ENCODE data around the gene ZNF578. TPM values are rescaled to one million over a fixed set of nuclear protein-coding genes. Genes with fewer than 3 reads are reported as not detected.

ZNF578 gene
- total and polyA plus RNA-seq, 9 of the 15 experiments (the other 6 are each of a cell fraction or from before 2014, with no cell fraction given) = 0.05 to 0.29 (median 0.15) TPM

DNA sequence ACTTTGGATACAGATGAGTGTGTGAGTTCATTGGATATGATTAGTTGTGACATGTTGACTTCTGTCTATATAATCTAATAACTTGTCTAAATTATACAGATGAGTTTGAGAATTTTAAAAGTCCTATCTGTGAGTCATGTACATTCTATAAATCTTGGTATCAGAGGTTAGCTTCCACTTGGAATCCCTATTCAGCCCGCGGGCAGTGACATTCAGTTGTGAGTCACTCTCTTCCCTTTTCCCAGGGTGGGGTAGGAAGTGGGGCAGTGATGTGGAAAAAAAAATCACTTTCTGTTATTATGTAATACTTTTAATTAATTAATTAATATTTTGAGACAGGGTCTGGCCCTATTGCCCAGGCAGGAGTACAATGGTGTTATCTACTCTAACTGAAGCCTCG is 41.2 kb downstream of the ZNF578 start (continued):
- TF ChIP-seq, protein P1, sequence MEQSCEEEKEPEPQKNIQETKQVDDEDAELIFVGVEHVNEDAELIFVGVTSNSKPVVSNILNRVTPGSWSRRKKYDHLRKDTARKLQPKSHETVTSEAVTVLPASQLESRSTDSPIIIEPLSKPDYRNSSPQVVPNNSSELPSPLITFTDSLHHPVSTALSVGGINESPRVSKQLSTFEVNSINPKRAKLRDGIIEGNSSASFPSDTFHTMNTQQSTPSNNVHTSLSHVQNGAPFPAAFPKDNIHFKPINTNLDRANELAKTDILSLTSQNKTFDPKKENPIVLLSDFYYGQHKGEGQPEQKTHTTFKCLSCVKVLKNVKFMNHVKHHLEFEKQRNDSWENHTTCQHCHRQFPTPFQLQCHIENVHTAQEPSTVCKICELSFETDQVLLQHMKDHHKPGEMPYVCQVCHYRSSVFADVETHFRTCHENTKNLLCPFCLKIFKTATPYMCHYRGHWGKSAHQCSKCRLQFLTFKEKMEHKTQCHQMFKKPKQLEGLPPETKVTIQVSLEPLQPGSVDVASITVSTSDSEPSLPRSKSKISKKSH (CRISPR knock-in tag; IDR thresholded peaks at IDR 0.05) = no peak
- no peak for TF ChIP-seq KDM2B (CRISPR knock-in tag; IDR thresholded peaks at IDR 0.05)

DNA sequence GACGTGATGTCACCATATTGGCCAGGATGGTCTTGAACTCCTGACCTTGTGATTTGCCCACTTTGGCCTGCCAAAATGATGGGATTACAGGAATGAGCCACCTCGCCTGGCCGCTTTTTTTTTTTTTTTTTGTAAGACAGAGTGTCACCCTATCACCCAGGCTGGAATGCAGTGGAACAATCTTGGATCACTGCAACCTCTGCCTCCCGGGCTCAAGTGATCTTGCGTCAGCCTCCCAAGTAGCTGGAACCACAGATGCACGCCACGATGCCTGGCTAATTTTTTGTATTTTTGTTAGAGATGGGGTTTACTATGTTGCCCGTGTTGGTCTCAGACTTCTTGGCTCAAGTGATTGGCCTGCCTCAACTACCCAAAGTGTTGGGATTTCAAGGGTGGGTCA is 45.2 kb downstream of the ZNF578 start:
- no peak for FAIRE-seq
- H3K4me2 ChIP-seq (ENCODE audit: insufficient read depth, low read length) = no peak overlapping the region
- no peaks in the 10 kb centered on the region for H3K27me3 ChIP-seq (ENCODE audit: control insufficient read depth in 2 of 2, insufficient read depth in 2 of 2, low read length in 2 of 2)
- ChIA-PET POLR2A (interaction anchor here (0.8 kb wide), 1 partner anchor 280 kb away, joined by 4 read pairs; no protein-coding TSS in a partner anchor), CTCF (ENCODE audit: low intra/inter-chr PET ratio) (no interaction called here)
- no peak overlapping the region for H3K4me3 ChIP-seq
- no peak overlapping the region for H3K27ac ChIP-seq (ENCODE audit: extremely low read depth, low read depth, low read length)
- intact Hi-C loops (cut with micrococcal nuclease) = no loop called here
- DNase-seq (ENCODE audit: extremely low read depth in 1 of 4, low spot score in 3 of 4) = no peak
- H3K36me3 ChIP-seq (ENCODE audit: control insufficient read depth, insufficient read depth, low read length) = no peaks in the 10 kb centered on the region
- H3K9me1 ChIP-seq (ENCODE audit: control insufficient read depth, insufficient read depth, low read length) = no peaks in the 10 kb centered on the region
- no peaks in the 10 kb centered on the region for H3K79me2 ChIP-seq (ENCODE audit: control insufficient read depth, insufficient read depth, low read length)
- no peaks in the 10 kb centered on the region for H4K20me1 ChIP-seq (replicated peaks; ENCODE audit: control insufficient read depth, insufficient read depth, low read length)
- ATAC-seq = no peak
- in situ Hi-C loops (cut with MboI) = no loop called here
- BruUV-seq (replicated peaks) = no TSS peak
- no peaks in the 10 kb centered on the region for H3K4me1 ChIP-seq (replicated peaks in 1 of 2; ENCODE audit: control insufficient read depth in 2 of 2, insufficient read depth in 2 of 2, low read length in 2 of 2)
- no peak overlapping the region for H2AFZ ChIP-seq (ENCODE audit: low read depth, low read length)
- H3K9me3 ChIP-seq (replicated peaks; ENCODE audit: control insufficient read depth, insufficient read depth, low read depth, low read length) = no peaks in the 10 kb centered on the region
- no peak overlapping the region for H3K9ac ChIP-seq (ENCODE audit: insufficient read depth in 1 of 2, low read depth in 2 of 2, low read length in 2 of 2)
- 4% methylated on average over 7 of the region's 8 CpGs for WGBS (ENCODE audit: insufficient coverage, low coverage, missing lambda C conversion rate)
- TF ChIP-seq, protein P2, sequence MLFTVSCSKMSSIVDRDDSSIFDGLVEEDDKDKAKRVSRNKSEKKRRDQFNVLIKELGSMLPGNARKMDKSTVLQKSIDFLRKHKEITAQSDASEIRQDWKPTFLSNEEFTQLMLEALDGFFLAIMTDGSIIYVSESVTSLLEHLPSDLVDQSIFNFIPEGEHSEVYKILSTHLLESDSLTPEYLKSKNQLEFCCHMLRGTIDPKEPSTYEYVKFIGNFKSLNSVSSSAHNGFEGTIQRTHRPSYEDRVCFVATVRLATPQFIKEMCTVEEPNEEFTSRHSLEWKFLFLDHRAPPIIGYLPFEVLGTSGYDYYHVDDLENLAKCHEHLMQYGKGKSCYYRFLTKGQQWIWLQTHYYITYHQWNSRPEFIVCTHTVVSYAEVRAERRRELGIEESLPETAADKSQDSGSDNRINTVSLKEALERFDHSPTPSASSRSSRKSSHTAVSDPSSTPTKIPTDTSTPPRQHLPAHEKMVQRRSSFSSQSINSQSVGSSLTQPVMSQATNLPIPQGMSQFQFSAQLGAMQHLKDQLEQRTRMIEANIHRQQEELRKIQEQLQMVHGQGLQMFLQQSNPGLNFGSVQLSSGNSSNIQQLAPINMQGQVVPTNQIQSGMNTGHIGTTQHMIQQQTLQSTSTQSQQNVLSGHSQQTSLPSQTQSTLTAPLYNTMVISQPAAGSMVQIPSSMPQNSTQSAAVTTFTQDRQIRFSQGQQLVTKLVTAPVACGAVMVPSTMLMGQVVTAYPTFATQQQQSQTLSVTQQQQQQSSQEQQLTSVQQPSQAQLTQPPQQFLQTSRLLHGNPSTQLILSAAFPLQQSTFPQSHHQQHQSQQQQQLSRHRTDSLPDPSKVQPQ (CRISPR knock-in tag; IDR thresholded peaks at IDR 0.05; ENCODE audit: borderline replicate concordance) = no peak
- TF ChIP-seq TAF15 (IDR thresholded peaks at IDR 0.05; ENCODE audit: low read depth, low read length) (no peak), MCM3 (IDR thresholded peaks at IDR 0.05) (no peak), MTA3 (IDR thresholded peaks at IDR 0.05; ENCODE audit: borderline replicate concordance) (no peak), MEF2A (IDR thresholded peaks at IDR 0.05; ENCODE audit: control insufficient read depth, low read depth, low read length) (no peak), FOXJ2 (tag; IDR thresholded peaks at IDR 0.05) (no peak), DNMT1 (IDR thresholded peaks at IDR 0.05) (no peak), NCOA4 (IDR thresholded peaks at IDR 0.05; ENCODE audit: partially characterized antibody) (no peak), KLF1 (tag; IDR thresholded peaks at IDR 0.05) (no peak), YY1 (IDR thresholded peaks at IDR 0.05; ENCODE audit: borderline replicate concordance in 1 of 3, control insufficient read depth in 1 of 3, extremely low read depth in 1 of 3, insufficient read depth in 3 of 3, insufficient read length in 1 of 3, insufficient replicate concordance in 2 of 3, low read depth in 1 of 3, low read length in 2 of 3) (no peak), CBFB (CRISPR knock-in tag; IDR thresholded peaks at IDR 0.05) (no peak)
- TF ChIP-seq, protein P3, sequence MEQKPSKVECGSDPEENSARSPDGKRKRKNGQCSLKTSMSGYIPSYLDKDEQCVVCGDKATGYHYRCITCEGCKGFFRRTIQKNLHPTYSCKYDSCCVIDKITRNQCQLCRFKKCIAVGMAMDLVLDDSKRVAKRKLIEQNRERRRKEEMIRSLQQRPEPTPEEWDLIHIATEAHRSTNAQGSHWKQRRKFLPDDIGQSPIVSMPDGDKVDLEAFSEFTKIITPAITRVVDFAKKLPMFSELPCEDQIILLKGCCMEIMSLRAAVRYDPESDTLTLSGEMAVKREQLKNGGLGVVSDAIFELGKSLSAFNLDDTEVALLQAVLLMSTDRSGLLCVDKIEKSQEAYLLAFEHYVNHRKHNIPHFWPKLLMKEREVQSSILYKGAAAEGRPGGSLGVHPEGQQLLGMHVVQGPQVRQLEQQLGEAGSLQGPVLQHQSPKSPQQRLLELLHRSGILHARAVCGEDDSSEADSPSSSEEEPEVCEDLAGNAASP (IDR thresholded peaks at IDR 0.05) = no peak
- TF ChIP-seq, protein P4, sequence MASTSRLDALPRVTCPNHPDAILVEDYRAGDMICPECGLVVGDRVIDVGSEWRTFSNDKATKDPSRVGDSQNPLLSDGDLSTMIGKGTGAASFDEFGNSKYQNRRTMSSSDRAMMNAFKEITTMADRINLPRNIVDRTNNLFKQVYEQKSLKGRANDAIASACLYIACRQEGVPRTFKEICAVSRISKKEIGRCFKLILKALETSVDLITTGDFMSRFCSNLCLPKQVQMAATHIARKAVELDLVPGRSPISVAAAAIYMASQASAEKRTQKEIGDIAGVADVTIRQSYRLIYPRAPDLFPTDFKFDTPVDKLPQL (IDR thresholded peaks at IDR 0.05; ENCODE audit: extremely low read depth, insufficient read length) = no peak
